ENCODE measurements around the gene L3MBTL1.

Gene L3MBTL1

DNA sequence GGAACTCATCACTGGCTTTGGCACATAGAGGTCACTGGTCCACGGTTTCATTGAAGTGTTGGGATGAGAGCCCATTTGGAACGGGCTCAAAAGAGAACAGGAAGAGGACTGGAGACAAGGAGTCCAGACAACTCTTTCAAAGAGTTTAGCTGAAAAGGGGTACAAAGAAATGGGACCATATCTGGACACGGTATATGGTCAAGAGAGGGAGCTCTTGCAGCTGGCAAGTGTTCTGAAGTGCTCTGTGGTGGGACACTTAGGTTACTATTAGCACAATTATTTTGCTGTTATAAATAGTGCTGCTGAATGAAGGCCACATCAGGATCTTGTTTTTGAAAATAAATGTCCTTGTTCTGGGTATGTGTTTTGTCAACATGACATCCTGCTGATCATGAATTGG lies 55.9 kb downstream of the L3MBTL1 start:
- DNase-seq: no peak
- Histone ChIP-seq H3K9me3 (no peaks in the 10 kb centered on the region), H3K4me1 (no peaks in the 10 kb centered on the region), H3K36me3 (no peaks in the 10 kb centered on the region), H3K27me3 (no peaks in the 10 kb centered on the region), H3K4me3 (no peak overlapping the region), H3K27ac (no peak overlapping the region)
- intact Hi-C loops (cut with DNase I; ENCODE audit: low total_unique reads): no loop called here
- no peak for TF ChIP-seq CTCF (IDR thresholded peaks at IDR 0.05)

DNA sequence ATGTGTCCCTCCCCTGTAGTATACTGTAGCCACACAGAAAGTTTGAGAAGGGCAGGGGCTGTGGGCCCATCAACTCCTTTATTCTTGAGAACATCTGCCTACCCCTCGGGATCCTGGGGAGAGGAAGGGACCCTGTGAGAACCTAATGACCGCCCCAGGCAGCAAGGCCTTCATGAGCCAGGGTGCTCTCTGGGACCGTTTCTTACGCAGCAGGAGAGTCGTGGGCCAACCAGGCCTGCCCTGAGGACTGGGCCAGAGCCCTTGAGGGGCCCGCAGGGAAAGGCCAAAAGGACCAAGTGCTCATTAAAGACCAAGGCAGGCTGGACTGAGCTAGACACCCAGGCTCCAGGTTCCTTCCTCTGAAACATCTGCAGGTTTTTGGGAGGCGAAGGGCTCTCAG lies 56.5 kb downstream of the L3MBTL1 start:
- no peaks in the 10 kb centered on the region for H3K27me3 ChIP-seq
- intact Hi-C loops (cut with DNase I; ENCODE audit: low total_unique reads): no loop called here
- no peak for DNase-seq
- H3K4me1 ChIP-seq: no peaks in the 10 kb centered on the region
- H3K36me3 ChIP-seq: no peaks in the 10 kb centered on the region
- H3K4me3 ChIP-seq: no peak overlapping the region
- H3K9me3 ChIP-seq: no peaks in the 10 kb centered on the region
- no peak for TF ChIP-seq CTCF (IDR thresholded peaks at IDR 0.05)
- H3K27ac ChIP-seq: no peak overlapping the region

DNA sequence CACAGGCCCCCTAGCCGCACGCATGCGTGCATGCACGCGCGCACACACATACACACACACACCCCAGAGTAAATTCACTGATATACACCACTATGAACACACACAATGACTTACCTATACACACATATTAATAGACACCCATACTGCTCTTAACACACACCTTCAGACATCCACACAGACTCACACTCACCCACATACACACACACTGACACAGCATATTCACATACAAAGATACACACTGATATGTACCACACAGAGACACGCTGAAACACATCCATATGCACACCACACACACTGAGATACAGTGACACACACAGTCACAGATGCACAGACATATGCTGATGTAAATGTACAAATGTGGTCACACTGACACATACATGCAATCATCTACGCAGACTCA lies 57.0 kb downstream of the L3MBTL1 start:
- H3K27ac ChIP-seq: no peak overlapping the region
- no peaks in the 10 kb centered on the region for H3K36me3 ChIP-seq
- no peaks in the 10 kb centered on the region for H3K27me3 ChIP-seq
- TF ChIP-seq CTCF (IDR thresholded peaks at IDR 0.05): no peak
- no peak overlapping the region for H3K4me3 ChIP-seq
- H3K9me3 ChIP-seq: no peaks in the 10 kb centered on the region
- intact Hi-C loops (cut with DNase I; ENCODE audit: low total_unique reads): no loop called here
- H3K4me1 ChIP-seq: no peaks in the 10 kb centered on the region
- DNase-seq: no peak

DNA sequence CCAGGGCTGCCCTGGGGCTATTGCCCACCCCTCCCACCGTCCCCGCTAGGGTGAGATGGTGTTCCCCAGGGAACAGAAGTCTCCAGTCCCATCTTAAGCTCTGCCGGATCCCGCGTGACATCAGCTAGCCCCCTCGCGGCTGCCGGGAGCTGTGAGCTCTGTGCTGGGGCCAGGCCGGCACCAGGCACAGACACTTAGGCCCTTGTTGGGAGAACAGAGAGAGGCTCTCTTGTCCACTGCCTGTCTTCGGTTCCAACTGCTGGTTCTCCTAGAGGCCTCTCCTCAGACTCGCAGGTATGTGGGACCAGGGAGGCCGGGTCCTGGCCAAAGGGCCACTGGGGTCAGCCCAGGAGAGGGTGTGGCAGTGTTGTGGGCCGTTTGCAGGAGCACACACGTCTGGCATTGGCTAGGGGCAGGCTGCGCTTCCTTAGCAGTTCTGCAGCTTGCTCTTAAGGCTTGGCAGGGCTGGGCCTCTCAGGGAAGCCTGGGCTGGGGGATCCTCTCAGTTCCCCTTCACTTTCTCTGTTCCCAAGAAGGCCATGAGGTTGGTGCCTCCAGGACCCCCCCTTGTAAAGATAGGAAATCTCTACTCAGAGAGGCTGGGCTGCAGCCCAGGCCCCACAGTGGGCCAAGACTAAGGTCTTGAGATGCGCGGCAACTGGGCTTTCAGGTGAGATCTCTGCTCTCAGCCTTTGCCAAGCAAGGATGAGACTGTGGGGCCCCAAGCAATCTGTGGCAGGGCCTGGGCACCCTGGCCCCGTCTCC lies 57.7 kb downstream of the L3MBTL1 start:
- H3K4me3 ChIP-seq: no peak overlapping the region
- H3K9me3 ChIP-seq: no peaks in the 10 kb centered on the region
- H3K27me3 ChIP-seq: no peaks in the 10 kb centered on the region
- H3K4me1 ChIP-seq: no peaks in the 10 kb centered on the region
- DNase-seq: no peak
- TF ChIP-seq CTCF (IDR thresholded peaks at IDR 0.05): no peak
- no peak overlapping the region for H3K27ac ChIP-seq
- intact Hi-C loops (cut with DNase I; ENCODE audit: low total_unique reads): no loop called here
- peaks cover 0 to under 1% (median 0%) of the 10 kb centered on the region in 3 donors for H3K36me3 ChIP-seq

- H3K4me1 ChIP-seq: no peaks in the 10 kb centered on the region
- H3K4me3 ChIP-seq: no peak overlapping the region
- TF ChIP-seq CTCF (IDR thresholded peaks at IDR 0.05): no peak
- H3K27me3 ChIP-seq: no peaks in the 10 kb centered on the region
- H3K36me3 ChIP-seq: peaks cover 0 to 6% (median 0%) of the 10 kb centered on the region in 3 donors
- intact Hi-C loops (cut with DNase I; ENCODE audit: low total_unique reads): no loop called here
- no peaks in the 10 kb centered on the region for H3K9me3 ChIP-seq
- H3K27ac ChIP-seq: no peak overlapping the region
- no peak for DNase-seq
These were observed 58.2 kb downstream of the L3MBTL1 start for GRCh38 chr20:43565758-43566104.

DNA sequence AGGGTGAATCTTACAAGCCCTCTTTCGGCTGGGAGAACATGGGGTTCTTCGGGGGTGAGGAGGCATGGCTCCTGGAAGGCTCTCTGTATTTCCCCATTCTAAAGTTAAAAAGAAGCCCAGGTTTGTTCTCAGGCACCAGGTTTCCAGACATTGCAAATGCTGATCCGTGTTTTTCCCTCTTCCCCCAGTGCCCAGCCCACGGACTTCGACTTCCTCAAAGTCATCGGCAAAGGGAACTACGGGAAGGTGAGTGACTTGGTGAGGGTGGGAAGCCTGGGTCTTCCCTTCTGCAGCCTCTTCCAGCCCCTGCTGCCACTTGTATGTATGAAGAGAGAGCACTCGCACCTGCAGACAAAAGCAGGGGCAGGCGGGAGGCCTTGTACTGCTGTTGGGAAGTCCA lies 60.0 kb downstream of the L3MBTL1 start:
- Histone ChIP-seq H3K27ac (no peak overlapping the region), H3K27me3 (no peaks in the 10 kb centered on the region), H3K4me1 (no peaks in the 10 kb centered on the region), H3K36me3 (peaks cover 0 to 7% (median 0%) of the 10 kb centered on the region in 3 donors), H3K4me3 (no peak overlapping the region), H3K9me3 (no peaks in the 10 kb centered on the region)
- no peak for DNase-seq
- intact Hi-C loops (cut with DNase I; ENCODE audit: low total_unique reads): no loop called here
- no peak for TF ChIP-seq CTCF (IDR thresholded peaks at IDR 0.05)

Measured in tibial artery (tissue), 4 donors.